22Rv1 (cell line): ENCODE data around the gene SLC10A6.

Experiments
- H3K27ac ChIP-seq: fragments of 450-650 bp; 2 replicates; pipeline ENCODE4 v1.5.1; 2017
- ZFX ChIP-seq: fragments of 450-650 bp; IDR thresholded peaks from 2 replicates; pipeline ENCODE4 v1.6.1; 2017; ENCODE audit warnings: antibody characterized with exemption, borderline replicate concordance
- TF ChIP-seq, protein P1 (sequence below): fragments of 450-650 bp; IDR thresholded peaks from 2 replicates; pipeline ENCODE4 v1.5.1; 2017; ENCODE audit warnings: mild to moderate bottlenecking

SLC10A6 gene

DNA sequence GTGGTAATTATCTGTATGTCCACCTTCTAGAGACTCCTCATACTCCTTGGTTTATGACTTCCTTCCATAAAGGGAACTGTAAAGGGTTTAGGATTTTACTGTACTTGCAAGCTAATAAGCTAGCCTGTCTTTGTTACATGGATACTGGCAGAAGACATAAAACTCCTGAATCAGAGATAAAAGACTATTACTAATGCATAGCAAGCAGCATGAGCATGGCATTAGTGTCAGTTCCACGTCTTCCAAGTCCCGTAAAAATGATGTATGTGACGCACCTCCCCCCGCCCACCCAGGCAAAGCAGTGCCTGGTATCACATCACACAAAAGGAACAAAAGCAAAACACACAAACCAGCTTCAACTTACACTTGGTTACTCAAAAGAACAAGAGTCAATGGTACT, 71.0 kb downstream of the SLC10A6 start:
- no peak overlapping the region for H3K27ac ChIP-seq
- TF ChIP-seq ZFX: no peak
- TF ChIP-seq, protein P1, sequence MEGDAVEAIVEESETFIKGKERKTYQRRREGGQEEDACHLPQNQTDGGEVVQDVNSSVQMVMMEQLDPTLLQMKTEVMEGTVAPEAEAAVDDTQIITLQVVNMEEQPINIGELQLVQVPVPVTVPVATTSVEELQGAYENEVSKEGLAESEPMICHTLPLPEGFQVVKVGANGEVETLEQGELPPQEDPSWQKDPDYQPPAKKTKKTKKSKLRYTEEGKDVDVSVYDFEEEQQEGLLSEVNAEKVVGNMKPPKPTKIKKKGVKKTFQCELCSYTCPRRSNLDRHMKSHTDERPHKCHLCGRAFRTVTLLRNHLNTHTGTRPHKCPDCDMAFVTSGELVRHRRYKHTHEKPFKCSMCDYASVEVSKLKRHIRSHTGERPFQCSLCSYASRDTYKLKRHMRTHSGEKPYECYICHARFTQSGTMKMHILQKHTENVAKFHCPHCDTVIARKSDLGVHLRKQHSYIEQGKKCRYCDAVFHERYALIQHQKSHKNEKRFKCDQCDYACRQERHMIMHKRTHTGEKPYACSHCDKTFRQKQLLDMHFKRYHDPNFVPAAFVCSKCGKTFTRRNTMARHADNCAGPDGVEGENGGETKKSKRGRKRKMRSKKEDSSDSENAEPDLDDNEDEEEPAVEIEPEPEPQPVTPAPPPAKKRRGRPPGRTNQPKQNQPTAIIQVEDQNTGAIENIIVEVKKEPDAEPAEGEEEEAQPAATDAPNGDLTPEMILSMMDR: no peak

DNA sequence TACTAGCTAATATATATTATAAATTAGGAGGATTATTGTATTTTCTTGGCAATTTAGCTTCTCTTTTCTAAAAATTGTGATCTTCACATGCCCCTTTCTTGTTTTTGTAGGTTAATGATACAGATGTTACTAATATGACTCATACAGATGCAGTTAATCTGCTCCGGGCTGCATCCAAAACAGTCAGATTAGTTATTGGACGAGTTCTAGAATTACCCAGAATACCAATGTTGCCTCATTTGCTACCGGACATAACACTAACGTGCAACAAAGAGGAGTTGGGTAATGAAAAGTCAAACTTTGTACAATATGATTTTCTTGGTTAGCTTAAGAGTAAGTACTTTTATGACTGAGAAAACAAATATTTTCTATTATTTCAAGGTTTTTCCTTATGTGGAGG, 74.1 kb downstream of the SLC10A6 start:
- TF ChIP-seq, protein P1: no peak
- TF ChIP-seq ZFX: no peak
- no peak overlapping the region for H3K27ac ChIP-seq
